HUES6 (cell line): ENCODE data around the gene TBX4.
A peak's percentile ranks its signal among the peaks of the same experiment; 100 is the strongest.

Experiments
- H3K27ac ChIP-seq: 2 replicates; pipeline ENCODE4 v1.7.0; 2013; ENCODE audit warnings: low read depth, mild to moderate bottlenecking, low read length, inconsistent platforms
- H3K27me3 ChIP-seq: 2 replicates; pipeline ENCODE4 v1.6.1; 2013; ENCODE audit warnings: low read length; ENCODE audit not compliant: control insufficient read depth, insufficient read depth
- H3K36me3 ChIP-seq: 2 replicates; pipeline ENCODE4 v1.6.1; 2013; ENCODE audit warnings: low read length; ENCODE audit not compliant: control insufficient read depth, insufficient read depth
- H3K4me1 ChIP-seq: 2 replicates; pipeline ENCODE4 v1.6.1; 2013; ENCODE audit warnings: low read length; ENCODE audit not compliant: control insufficient read depth, insufficient read depth
- H3K4me3 ChIP-seq: 2 replicates; pipeline ENCODE4 v1.5.1; 2013; ENCODE audit warnings: low read depth, low read length
- H3K9ac ChIP-seq: one replicate; pipeline ENCODE4 v1.6.1; 2013; ENCODE audit warnings: mild to moderate bottlenecking, low read length
- H3K9me3 ChIP-seq: 2 replicates; pipeline ENCODE4 v1.6.1; 2013; ENCODE audit warnings: low read depth, low read length; ENCODE audit not compliant: control insufficient read depth, insufficient read depth

The TBX4 gene

GRCh38 chr17:61414141-61414935 is 37.9 kb upstream of the TBX4 start:
- no peak overlapping the region for H3K27ac ChIP-seq
- H3K4me1 ChIP-seq: peaks cover 14% of the 10 kb centered on the region
- H3K36me3 ChIP-seq: no peaks in the 10 kb centered on the region
- H3K9ac ChIP-seq: no peak overlapping the region
- peaks cover 89% of the 10 kb centered on the region for H3K27me3 ChIP-seq
- H3K4me3 ChIP-seq: no peak overlapping the region
- H3K9me3 ChIP-seq: no peaks in the 10 kb centered on the region

GRCh38 chr17:61414936-61415251 is 37.3 kb upstream of the TBX4 start:
- no peaks in the 10 kb centered on the region for H3K9me3 ChIP-seq
- no peaks in the 10 kb centered on the region for H3K36me3 ChIP-seq
- H3K27me3 ChIP-seq: peaks cover 84% of the 10 kb centered on the region
- no peak overlapping the region for H3K27ac ChIP-seq
- H3K9ac ChIP-seq: no peak overlapping the region
- peaks cover 14% of the 10 kb centered on the region for H3K4me1 ChIP-seq
- H3K4me3 ChIP-seq: no peak overlapping the region

GRCh38 chr17:61415374-61416210 is 36.6 kb upstream of the TBX4 start:
- no peak overlapping the region for H3K27ac ChIP-seq
- no peak overlapping the region for H3K4me3 ChIP-seq
- no peaks in the 10 kb centered on the region for H3K9me3 ChIP-seq
- H3K27me3 ChIP-seq: peaks cover 78% of the 10 kb centered on the region
- H3K4me1 ChIP-seq: peaks cover 14% of the 10 kb centered on the region
- H3K36me3 ChIP-seq: no peaks in the 10 kb centered on the region
- H3K9ac ChIP-seq: no peak overlapping the region

- H3K36me3 ChIP-seq: no peaks in the 10 kb centered on the region
- peaks cover 77% of the 10 kb centered on the region for H3K27me3 ChIP-seq
- H3K9me3 ChIP-seq: no peaks in the 10 kb centered on the region
- no peak overlapping the region for H3K9ac ChIP-seq
- peak overlapping the region; percentile 53 for H3K4me3 ChIP-seq
- H3K4me1 ChIP-seq: peaks cover 14% of the 10 kb centered on the region
- no peak overlapping the region for H3K27ac ChIP-seq
Measured at GRCh38 chr17:61416211-61416539, 36.0 kb upstream of the TBX4 start.

GRCh38 chr17:61416540-61417363 is 35.5 kb upstream of the TBX4 start:
- Histone ChIP-seq H3K27me3 (peaks cover 75% of the 10 kb centered on the region), H3K36me3 (no peaks in the 10 kb centered on the region), H3K9me3 (no peaks in the 10 kb centered on the region), H3K9ac (no peak overlapping the region), H3K27ac (no peak overlapping the region), H3K4me3 (peak overlapping the region; percentile 53), H3K4me1 (peaks cover 14% of the 10 kb centered on the region)

GRCh38 chr17:61418449-61418848 is 33.8 kb upstream of the TBX4 start:
- Histone ChIP-seq H3K9ac (no peak overlapping the region), H3K4me1 (peaks cover 11% of the 10 kb centered on the region), H3K4me3 (no peak overlapping the region), H3K36me3 (no peaks in the 10 kb centered on the region), H3K27ac (no peak overlapping the region), H3K27me3 (peaks cover 71% of the 10 kb centered on the region), H3K9me3 (no peaks in the 10 kb centered on the region)

GRCh38 chr17:61419496-61420046 is 32.7 kb upstream of the TBX4 start:
- no peak overlapping the region for H3K9ac ChIP-seq
- no peak overlapping the region for H3K4me3 ChIP-seq
- peaks cover 61% of the 10 kb centered on the region for H3K27me3 ChIP-seq
- H3K9me3 ChIP-seq: no peaks in the 10 kb centered on the region
- no peaks in the 10 kb centered on the region for H3K36me3 ChIP-seq
- no peak overlapping the region for H3K27ac ChIP-seq
- peaks cover 9% of the 10 kb centered on the region; the same call in 1 of the 2 replicates for H3K4me1 ChIP-seq

GRCh38 chr17:61420052-61420451 is 32.2 kb upstream of the TBX4 start:
- Histone ChIP-seq H3K36me3 (no peaks in the 10 kb centered on the region), H3K9me3 (no peaks in the 10 kb centered on the region), H3K4me1 (peaks cover 9% of the 10 kb centered on the region; the same call in 1 of the 2 replicates), H3K4me3 (no peak overlapping the region), H3K27me3 (peaks cover 57% of the 10 kb centered on the region), H3K27ac (no peak overlapping the region), H3K9ac (no peak overlapping the region)

- H3K4me3 ChIP-seq: no peak overlapping the region
- H3K9me3 ChIP-seq: no peaks in the 10 kb centered on the region
- H3K27ac ChIP-seq: no peak overlapping the region
- no peaks in the 10 kb centered on the region for H3K36me3 ChIP-seq
- H3K27me3 ChIP-seq: peaks cover 48% of the 10 kb centered on the region
- no peak overlapping the region for H3K9ac ChIP-seq
- H3K4me1 ChIP-seq: peaks cover 13% of the 10 kb centered on the region; the same call in 1 of the 2 replicates
Measured at GRCh38 chr17:61420745-61421398, 31.4 kb upstream of the TBX4 start.

GRCh38 chr17:61421460-61421859 is 30.8 kb upstream of the TBX4 start:
- Histone ChIP-seq H3K9me3 (no peaks in the 10 kb centered on the region), H3K27ac (no peak overlapping the region), H3K4me1 (peaks cover 7% of the 10 kb centered on the region; the same call in 1 of the 2 replicates), H3K27me3 (peaks cover 42% of the 10 kb centered on the region), H3K9ac (no peak overlapping the region), H3K36me3 (no peaks in the 10 kb centered on the region), H3K4me3 (no peak overlapping the region)
